HL-60/S4 treated with retinoic acid at 250 ng/mL for 4 days and 3 days (cell line): ENCODE data around the gene GALE.
"Not testable (repeated sequence)": the region's sequence is repeated elsewhere in the genome, so short reads cannot be mapped to it uniquely, and the experiment has no call there.

Source experiments
- in situ Hi-C: fragments of 300-500 bp; cut with MboI; formaldehyde crosslinking; loops from 2 replicates; pipeline ENCODE4 v1.7.0; 2022; ENCODE audit warnings: low sequenced_read_pairs

GALE gene

DNA sequence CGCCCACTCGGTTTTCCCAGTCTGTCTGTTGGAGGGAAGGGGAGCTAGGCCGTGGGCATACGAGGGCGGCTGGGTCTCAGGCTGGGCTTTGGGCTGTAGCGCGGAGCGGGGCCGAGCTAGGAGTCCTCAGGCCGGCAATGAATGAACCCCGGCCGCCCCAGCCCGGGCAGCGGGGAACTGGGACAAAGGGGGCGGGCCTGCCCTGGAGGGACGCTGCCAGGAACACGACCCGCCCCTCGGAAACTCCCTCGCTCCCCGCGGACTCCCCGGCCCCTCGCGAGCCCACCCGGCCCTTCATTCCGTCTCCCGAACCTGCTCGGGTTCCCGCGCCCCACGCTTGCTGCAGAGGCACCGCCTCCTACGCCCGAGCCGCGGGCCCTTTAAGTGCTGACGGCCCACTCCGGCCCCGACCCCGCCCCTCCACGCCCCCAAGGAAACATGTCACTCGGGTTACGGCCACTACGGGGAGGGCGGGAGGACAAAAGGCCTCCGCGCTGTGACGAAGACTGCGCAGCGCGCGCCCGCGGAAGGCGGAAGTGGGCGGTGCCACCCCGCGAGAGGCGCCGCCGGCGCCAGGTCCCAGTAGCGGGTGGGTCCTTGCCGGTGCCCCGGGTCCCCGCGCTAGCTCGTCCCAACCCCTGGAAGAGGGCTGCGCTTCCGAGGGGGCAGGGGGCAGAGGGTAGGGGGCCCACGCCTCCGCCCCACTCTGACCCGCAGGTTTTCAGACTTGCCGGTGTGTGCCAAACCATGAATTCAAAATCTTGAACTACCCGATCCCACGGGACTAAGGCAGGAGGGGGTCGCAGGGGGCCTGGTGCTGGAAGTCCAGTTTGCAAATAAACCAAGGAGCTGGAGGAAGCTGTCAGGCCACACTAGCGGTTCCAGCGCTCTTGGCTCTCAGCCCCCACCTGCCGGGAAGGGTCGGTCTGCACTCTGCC is at the start of gene GALE:
Gene GALE, minus strand, starts transcription at position 355 of the 938 bp plus-strand sequence. CDS start 1,747 bp downstream, outside the sequence.
- in situ Hi-C loops: loop anchor here (10.0 kb wide), 1 partner anchor 114 kb away; the partner anchor contains the start of gene CNR2

DNA sequence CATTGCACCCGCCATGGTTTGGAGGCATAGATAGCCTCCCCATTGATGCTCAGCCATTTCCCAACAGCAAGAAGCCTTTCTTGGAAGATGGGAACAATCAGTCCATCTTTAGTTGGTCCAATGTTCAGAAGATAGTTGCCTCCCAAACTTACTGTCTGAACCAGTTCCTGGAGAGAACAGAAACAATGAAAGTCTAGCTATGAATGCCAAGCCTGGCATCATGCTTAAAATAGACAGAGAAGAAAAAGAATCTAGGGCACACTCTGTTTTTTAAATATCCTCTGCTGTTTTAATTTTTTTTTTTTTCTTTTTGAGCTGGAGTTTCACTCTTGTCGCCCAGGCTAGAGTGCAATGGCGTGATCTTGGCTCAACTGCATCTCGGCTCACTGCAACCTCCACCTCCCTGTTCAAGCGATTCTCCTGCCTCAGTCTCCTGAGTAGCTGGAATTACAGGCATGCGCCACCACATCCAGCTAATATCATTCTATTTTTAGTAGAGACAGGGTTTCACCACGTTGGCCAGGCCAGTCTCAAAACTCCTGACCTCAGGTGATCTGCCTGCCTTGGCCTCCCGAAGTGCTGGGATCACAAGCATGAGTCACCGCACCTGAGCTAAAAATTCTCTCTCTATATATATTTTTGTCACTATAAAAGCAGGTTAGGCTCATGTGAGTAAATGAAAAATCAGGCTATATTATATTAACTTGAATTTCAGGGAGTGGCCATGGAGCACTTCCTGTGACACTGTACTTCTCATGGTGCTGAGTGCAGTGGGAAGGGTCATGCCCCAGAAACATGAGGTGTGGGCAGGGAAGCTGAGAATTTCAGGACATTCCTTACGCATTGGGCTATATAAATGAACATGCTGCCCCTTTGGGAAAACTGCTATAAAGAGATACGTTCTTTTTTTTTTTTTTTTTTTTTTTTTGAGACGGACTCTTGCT is 48.4 kb upstream of the GALE start:
- in situ Hi-C loops: no loop called here

DNA sequence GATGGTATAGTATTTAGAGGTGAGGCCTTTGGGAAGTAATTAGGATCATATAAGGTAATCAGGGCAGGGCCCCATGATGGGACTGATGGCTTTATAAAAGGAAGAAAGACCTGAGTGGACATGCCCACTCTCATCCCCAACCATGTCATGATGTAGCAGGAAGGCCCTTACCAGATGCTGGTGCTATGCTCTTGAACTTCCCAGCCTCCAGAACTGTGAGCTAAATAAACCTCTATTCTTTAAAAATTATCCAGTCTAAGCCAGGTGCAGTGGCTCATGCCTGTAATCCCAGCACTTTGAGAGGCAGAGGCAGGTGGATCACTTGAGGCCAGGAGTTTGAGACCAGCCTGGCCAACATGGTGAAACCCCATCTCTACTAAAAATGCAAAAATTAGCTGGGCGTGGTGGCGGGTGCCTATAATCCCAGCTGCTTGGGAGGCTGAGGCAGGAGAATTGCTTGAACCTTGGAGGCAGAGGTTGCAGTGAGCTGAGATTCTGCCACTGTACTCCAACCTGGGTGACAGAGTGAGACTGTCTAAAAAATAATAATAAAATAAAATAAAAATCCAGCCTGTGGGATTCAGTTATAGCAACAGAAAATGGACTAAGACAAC is 47.0 kb upstream of the GALE start:
- in situ Hi-C loops: not testable (repeated sequence)

DNA sequence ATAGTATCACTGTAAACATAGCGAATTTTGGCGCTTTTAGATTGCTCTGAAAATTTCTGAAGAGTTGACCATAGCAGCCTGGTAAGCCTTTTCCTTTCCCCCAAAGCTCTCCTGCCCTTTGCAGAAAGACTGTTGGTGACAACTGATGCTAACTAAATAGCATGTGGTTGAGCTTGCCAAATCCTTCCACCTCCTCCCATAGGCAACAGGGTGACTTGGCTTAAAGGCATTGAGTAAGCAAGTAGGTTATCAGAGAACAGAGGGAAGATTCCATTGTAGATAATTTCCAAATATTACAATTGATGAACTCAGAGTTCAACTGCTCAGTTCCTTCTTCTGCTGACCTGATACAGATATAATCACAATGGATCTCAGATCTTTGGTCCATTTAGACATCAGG is 44.6 kb upstream of the GALE start:
- in situ Hi-C loops: no loop called here

DNA sequence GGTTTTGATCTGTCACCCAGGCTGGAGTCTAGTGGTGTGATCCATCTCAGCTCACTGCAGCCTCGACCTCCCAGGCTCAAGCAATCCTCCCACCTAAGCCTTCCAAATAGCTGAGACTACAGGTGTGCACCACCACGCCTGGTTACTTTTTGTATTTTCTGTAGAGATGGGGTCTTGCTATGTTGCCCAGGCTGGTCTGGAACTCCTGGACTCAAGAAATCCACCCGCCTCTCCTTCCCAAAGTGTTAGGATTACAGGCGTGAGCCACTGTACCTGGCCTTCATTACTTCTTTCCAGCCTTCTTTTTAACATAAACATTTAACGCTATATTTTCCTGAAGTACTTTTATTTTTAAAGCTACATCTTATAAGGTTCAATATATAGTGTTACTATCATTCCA is 43.1 kb upstream of the GALE start:
- in situ Hi-C loops: no loop called here

DNA sequence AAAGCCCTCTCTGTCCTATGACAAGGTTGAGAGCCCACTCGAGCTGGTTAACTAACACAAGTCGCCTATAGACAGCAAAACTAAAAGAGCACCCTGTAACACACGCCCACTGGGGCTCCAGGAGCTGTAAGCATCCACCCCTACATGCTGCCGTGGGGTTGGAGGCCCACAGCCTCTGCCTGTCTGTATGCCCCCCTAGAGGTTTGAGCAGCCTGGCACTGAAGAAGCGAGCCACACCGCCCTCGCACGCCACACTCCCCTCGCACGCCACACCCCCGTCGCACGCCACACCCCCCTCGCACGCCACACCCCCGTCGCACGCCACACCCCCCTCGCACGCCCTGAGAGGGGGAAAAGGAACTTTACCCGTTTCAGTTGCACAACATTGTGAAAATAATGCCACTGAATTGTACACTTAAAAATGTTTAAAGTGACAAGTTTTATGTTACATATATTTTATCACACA is 37.9 kb upstream of the GALE start:
- in situ Hi-C loops: no loop called here

DNA sequence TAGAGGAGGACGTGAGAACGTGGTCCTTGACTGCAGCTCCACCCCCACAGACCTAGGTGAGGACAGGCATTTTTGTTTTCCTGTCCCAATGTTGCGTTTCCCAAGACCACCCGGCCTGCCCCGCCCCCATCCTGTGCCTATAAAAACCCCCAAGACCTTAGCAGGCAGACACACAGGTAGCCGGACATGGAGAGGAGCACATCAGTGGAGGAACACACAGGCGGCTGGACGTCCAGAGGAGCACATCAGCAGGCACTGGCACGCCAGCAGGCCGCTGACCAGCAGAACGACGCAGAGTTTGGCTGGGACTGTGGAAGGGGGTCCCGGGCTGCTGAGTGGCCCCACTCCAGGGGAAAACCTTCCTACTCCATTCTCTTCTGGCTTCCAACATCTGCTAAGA is 37.4 kb upstream of the GALE start:
- in situ Hi-C loops: no loop called here

DNA sequence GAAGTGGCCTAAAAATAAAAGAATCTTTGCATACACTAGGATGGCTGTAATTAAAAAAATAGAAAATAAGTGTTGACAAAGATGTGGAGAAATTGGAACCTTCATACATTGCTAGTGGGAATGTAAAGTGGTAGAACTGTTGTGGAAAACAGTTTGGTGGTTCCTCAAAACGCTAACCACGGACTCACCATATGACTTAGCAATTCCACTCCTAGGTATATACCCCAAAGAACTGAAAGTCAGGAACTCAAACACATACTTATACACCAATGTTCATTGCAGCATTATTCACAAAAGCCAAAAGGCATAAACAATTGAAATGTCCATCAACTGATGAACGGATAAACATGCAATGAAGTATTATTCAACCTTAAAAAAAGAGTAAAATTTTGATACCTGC is 35.5 kb upstream of the GALE start:
- in situ Hi-C loops: no loop called here

DNA sequence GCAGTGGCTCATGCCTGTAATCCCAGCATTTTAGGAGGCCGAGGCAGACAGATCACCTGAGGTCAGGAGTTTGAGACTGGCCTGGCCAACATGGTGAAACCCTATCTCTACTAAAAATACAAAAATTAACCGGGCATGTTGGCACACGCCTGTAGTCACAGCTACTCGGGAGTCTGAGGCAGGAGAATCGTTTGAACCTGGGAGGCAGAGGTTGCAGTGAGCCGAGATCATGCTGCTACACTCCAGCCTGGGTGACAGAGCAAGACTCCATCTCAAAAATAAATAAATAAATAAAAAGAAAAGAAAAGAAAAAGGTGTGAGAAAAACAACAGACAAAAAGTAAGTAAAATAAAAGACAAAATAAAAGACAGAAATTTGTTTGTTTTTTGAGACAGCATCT is 33.6 kb upstream of the GALE start:
- in situ Hi-C loops: not testable (repeated sequence)

DNA sequence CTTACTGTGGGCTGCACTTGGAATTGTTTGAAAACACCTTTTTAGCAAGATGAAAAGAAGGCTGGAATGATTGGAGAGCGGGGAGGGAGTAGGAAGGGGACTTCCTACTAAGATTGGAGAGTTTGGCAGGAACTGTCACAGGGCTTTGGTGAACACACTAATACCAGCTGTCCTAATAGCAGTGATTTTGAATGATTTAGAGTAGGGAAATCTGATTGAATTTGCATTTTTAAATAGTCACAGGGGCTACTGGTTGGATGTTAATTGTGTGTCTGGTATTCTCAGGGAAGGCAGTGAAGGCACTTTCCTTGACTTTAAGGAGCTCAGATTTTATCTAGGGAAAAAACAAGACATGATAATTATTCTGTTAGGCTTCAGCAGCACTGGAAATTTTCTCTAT is 27.2 kb upstream of the GALE start:
- in situ Hi-C loops: no loop called here

DNA sequence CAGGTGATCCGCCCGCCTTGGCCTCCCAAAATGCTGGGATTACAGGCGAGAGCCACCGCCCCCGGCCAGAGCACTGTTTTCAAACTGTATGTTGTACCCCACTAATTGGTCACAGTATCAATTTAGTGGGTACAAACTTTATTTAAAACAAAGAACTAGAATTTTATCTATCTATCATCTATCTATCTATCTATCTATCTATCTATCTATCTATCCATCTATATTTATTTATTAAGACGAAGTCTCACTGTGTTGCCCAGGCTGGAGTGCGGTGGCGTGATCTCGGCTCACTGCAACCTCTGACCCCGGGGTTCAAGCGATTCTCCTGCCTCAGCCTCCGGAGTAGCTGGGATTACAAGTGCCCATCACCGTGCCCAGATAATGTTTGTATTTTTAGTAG is 26.0 kb upstream of the GALE start:
- in situ Hi-C loops: not testable (repeated sequence)

DNA sequence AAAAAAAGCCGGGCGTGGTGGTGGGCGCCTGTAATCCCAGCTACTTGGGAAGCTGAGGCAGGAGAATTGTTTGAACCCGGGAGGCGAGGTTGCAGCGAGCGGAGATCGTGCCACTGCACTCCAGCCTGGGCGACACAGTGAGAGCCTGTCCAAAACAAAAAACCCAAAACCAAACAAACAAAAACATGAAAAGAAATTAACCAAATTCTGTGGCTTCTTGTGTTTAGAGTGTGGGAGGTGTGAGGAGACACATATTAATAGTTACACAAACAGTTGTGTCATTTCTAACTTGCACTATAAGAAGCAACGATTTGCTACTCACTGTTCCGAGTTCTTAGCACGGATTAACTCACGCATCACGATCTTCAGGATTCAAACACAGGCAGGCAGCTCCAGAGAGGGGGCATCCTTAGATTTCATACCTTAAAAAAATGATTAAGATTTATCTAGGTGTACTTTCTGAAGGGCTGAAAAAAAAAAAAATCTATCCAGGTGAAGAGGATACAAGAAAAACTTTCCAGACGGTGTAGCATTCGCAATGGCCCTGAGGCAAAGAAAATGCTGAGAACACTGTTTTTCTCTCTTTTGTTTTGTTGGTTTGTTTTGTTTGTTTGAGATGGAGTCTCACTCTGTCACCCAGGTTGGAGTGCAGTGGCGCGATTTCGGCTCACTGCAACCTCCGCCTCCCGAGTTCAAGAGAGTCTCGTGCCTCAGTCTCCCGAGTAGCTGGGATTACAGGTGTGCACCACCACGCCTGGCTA is 25.4 kb upstream of the GALE start:
- in situ Hi-C loops: no loop called here

DNA sequence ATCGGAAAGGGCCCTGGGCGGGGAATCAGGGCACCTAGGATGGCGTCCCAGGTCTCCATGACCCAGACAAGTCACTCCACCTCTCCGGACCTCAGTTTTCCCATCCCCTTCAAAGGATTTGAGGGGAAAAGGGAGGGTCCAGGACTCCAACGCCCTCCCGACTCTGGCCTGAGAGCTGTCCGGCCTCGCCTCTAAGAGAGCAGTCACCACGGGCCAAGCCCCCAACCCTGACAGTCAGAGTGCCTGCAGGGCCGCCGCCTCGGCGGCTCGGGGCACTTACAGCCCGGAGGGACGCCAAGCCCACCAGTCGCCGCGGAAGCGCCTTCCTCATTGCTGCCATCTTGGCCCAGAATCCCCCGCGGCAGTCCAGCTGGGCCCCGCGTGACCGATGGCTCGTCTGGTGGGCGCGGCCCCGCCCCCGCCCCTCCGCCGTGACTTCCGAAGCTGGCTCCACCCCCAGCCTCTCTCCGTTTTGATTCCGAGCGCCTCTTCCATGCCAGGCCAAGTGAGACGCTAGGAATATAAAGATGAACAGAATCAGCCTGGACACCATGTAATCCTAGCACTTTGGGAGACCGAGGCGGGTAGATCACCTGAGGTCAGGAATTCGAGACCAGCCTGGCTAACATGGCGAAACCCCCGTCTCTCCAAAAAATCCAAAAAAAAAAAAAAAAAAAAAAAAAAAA is 24.7 kb upstream of the GALE start, which contains the start of gene HMGCL:
Gene HMGCL, minus strand, starts transcription at position 354 of the 686 bp plus-strand sequence. Its CDS starts 14 bp downstream, at position 340.
- in situ Hi-C loops: no loop called here

DNA sequence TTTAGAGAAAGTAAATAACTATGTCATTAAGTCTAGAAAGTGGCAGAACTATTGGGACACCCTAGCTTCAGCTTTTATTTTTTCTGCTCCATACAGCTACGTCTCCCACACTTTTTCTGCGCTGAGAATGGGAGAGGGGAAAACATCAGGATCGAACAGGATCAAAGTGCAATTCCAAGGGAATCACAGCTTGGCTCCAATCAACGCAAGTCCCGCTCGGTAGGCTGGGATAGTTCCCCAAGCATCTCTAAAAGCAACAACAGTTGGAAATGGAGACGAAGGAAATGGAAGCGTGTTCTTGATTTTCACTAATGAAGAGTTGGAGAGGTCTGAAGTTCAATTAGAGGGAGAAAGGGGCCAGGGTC is 24.1 kb upstream of the GALE start:
- in situ Hi-C loops: no loop called here

DNA sequence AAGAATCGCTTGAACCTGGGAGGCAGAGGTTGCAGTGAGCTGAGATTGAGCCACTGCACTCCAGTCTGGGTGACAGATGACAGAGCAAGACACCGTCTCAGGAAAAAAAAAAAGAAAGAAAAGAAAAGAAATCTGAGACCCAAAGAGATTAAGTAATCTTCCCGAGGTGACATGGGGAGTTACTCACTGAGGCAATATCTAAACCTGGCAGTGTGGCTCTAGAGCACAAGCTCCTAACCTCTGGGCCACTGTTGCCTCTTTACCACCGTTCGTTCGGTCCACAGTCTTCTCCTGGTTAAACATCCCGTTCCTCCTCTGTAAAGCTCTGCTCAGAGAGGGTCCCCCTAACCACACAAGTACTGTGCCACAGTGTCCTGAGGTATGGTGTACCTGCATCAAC is 23.2 kb upstream of the GALE start:
- in situ Hi-C loops: no loop called here

DNA sequence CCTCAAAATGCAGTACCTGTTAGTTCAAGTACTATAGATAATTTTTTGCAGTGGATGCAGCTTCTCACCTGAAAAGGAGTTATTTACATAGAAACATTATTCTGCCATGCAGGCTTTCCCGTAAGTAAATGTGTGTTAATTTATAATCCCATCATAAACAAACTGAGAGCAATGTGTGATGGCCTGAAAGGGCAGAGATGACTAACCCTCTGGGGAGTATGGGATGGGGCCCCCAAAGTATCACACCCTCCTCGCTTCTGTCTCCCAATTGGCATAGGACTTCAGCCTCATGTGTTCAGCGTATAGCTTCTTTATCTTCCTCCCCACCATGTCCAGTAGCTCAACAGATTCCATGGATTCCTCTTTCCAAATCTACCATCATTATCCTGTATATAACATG is 17.1 kb upstream of the GALE start:
- in situ Hi-C loops: no loop called here

DNA sequence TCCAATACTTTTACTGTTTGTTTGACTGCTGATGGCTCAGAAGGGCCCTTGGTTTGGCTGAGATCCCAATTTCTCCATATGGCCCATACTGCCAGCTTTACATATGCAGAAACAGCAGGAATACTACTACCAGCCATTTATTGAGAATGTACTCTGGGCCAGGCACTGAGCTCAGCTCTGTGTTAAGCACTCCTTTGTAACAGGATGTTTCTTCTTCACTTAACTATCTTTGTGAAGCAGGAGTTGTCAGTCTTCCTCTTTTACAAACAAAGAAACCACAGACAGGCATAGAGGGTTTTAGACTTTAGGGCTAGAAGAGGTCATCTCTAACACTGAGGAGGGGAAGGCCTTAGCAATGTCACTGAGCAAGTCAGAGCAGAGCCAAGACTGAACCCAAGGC is 16.4 kb upstream of the GALE start:
- in situ Hi-C loops: no loop called here

DNA sequence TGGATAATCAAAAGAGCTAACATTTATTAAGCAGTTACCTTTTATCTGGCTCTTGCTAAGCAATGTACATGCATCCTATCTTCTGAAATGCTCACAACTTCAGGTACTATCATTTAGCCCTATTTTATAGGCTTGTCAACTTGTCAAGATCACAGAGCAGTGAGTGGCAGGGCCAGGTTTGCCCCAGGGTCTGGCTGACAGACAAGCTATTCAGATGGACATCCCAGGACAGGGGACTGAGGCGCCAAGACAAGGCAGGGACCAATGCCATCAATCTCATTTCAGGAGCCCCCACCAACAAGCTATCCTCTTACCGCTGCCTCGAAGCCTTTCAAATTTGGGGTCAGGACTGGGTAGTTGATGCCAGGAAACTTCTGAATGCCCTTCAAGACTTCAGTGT is 15.8 kb upstream of the GALE start:
- in situ Hi-C loops: no loop called here

DNA sequence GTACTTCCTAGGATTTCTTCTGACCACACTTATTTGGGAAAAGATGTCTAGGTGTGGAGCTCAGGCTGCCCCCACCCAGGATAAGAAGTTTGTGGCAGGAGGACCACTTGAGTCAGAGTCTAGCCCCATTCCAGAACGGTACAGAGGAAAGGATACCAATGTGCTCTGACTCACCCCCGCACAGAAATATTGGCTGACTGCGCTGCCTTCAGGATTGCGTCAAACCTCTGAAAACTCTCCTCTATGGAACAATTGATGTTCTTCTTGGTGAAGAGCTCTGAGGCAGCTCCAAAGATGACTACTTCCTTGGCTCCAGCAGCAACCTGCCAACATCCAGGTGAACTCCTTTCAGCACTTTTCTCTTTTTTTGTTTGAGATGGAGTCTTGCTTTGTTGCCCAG is 13.5 kb upstream of the GALE start:
- in situ Hi-C loops: no loop called here
